PFSK-1 (cell line): ENCODE results near the gene ANO4.

ENCODE experiments used
- FOXP2 ChIP-seq: optimal IDR thresholded peaks from 2 replicates; pipeline ENCODE3; 2011; ENCODE audit warnings: borderline replicate concordance, control low read depth, inconsistent platforms; ENCODE audit not compliant: insufficient read depth; ENCODE audit errors: extremely low read length, extremely low read depth
- POLR2AphosphoS5 ChIP-seq: IDR thresholded peaks from 2 replicates; pipeline ENCODE4 v1.6.1; 2012; ENCODE audit warnings: low read depth, mild to moderate bottlenecking, control low read depth, low read length, moderate library complexity
- REST ChIP-seq, 2 experiments: IDR thresholded peaks; 2 replicates each; pipeline versions ENCODE4 v1.6.1 to v1.8.0; 2011 to 2012; ENCODE audit warnings: low read depth in 2 of 2, low read length in 2 of 2, control low read depth in 1 of 2, inconsistent platforms in 1 of 2, mild to moderate bottlenecking in 1 of 2, moderate library complexity in 1 of 2; ENCODE audit not compliant: insufficient read depth in 1 of 2
- SIN3A ChIP-seq: IDR thresholded peaks from 2 replicates; pipeline ENCODE4 v1.6.1; 2012; ENCODE audit warnings: mild to moderate bottlenecking, low read length, moderate library complexity, borderline replicate concordance; ENCODE audit not compliant: insufficient read depth
- TAF1 ChIP-seq: IDR thresholded peaks from 2 replicates; pipeline ENCODE4 v1.6.1; 2012; ENCODE audit warnings: low read length, control low read depth, borderline replicate concordance; ENCODE audit not compliant: insufficient read depth

The ANO4 gene

GRCh38 chr12:100864366-100864765 lies 69.8 kb downstream of the ANO4 start:
- TF ChIP-seq SIN3A (no peak), REST (IDR thresholded peaks at IDR 0.05; ENCODE audit: insufficient read depth in 1 of 2, low read depth in 2 of 2, low read length in 2 of 2) (no peak), POLR2AphosphoS5 (no peak), FOXP2 (no peak), TAF1 (no peak)

- no peak for TF ChIP-seq POLR2AphosphoS5
Measured at GRCh38 chr12:100867639-100868393, 73.2 kb downstream of the ANO4 start.

- TF ChIP-seq FOXP2 (no peak), REST (IDR thresholded peaks at IDR 0.05; ENCODE audit: insufficient read depth in 1 of 2, low read depth in 2 of 2, low read length in 2 of 2) (no peak), TAF1 (no peak), SIN3A (no peak), POLR2AphosphoS5 (no peak)
Measured at GRCh38 chr12:100868487-100868886, 73.9 kb downstream of the ANO4 start.

- no peak for TF ChIP-seq POLR2AphosphoS5
- no peak for TF ChIP-seq REST (IDR thresholded peaks at IDR 0.05; ENCODE audit: insufficient read depth in 1 of 2, low read depth in 2 of 2, low read length in 2 of 2)
- TF ChIP-seq FOXP2: no peak
- no peak for TF ChIP-seq TAF1
- TF ChIP-seq SIN3A: no peak
Measured at GRCh38 chr12:100871195-100871734, 76.7 kb downstream of the ANO4 start.

- no peak for TF ChIP-seq TAF1
- no peak for TF ChIP-seq SIN3A
- TF ChIP-seq REST (IDR thresholded peaks at IDR 0.05; ENCODE audit: insufficient read depth in 1 of 2, low read depth in 2 of 2, low read length in 2 of 2): no peak
- no peak for TF ChIP-seq POLR2AphosphoS5
Measured at GRCh38 chr12:100875156-100875555, 80.6 kb downstream of the ANO4 start.
